ENCODE data around the gene CR1L. TPM values are rescaled to one million over a fixed set of nuclear protein-coding genes. Genes with fewer than 3 reads are reported as not detected.
A peak's percentile ranks its signal among the peaks of the same experiment; 100 is the strongest.
"Not testable (repeated sequence)": the region's sequence is repeated elsewhere in the genome, so short reads cannot be mapped to it uniquely, and the experiment has no call there.

CR1L gene
- 1 to 10 TPM in 2 of 4 donors, under 1 TPM in 2; 0.32 to 1.5 (median 1.1) TPM for polyA plus RNA-seq (ENCODE audit: insufficient read length in 4 of 4)

DNA sequence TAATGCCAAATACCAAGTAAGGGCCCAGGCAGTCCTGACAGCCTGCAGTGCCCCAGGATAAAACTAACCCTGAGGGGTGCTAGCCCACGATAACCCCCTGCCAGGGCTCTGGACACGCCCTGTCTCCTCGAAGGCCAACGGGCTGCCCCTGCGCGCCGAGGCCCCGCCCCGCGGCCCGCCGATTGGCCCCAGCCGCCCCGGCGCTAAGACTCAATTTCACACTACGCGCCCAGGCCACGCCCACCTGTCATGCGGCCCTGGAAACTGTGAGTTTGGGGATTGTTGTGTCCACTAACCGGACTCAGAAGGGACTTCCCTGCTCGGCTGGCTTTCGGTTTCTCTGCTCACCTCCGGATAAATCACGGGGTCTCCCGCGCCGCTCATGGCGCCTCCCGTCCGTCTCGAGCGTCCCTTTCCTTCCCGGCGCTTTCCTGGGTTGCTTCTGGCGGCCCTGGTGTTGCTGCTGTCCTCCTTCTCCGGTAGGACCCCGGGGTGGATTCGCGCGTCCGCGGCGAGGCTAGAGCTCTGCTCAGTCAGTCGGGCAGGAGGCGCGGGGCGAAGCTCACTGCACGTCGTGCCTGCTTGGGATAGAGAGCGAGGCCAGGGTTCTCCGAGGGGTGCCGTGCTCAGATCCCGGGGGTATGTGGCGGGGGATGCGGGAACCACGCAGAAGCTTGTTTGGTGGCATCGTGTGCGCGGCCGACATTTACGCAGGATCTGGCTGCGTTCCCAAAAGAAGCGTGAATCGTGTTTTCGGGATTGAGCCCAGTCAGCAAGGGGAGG lies at the start of gene CR1L:
CR1L (plus strand) TSS at position 282 of the 783 bp plus-strand sequence; CDS start at position 383, 101 bp downstream.
- peak; percentile 46 to 78 (median 56) for DNase-seq (ENCODE audit: low read depth in 4 of 4, low spot score in 2 of 4)

DNA sequence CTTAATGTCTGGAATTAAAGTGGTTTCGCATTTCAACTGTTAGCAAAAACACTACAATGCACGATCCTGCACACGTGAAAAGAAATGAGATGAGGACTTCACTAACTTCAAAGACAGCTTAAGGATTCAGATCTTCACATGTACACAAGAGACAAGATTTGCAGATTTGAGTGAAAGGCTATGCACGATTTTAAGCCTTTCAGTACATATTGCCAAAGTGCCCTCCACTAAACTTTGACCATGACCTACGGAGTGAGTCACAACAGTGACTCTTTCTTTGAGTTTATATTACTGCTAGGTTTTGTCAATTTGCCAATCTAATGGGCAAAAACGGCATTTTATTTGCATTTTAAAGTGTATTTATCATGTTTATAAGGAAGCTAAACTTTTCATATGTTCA lies 41.2 kb upstream of the CR1L start:
- DNase-seq (ENCODE audit: low read depth in 4 of 4, low spot score in 2 of 4): no peak

DNA sequence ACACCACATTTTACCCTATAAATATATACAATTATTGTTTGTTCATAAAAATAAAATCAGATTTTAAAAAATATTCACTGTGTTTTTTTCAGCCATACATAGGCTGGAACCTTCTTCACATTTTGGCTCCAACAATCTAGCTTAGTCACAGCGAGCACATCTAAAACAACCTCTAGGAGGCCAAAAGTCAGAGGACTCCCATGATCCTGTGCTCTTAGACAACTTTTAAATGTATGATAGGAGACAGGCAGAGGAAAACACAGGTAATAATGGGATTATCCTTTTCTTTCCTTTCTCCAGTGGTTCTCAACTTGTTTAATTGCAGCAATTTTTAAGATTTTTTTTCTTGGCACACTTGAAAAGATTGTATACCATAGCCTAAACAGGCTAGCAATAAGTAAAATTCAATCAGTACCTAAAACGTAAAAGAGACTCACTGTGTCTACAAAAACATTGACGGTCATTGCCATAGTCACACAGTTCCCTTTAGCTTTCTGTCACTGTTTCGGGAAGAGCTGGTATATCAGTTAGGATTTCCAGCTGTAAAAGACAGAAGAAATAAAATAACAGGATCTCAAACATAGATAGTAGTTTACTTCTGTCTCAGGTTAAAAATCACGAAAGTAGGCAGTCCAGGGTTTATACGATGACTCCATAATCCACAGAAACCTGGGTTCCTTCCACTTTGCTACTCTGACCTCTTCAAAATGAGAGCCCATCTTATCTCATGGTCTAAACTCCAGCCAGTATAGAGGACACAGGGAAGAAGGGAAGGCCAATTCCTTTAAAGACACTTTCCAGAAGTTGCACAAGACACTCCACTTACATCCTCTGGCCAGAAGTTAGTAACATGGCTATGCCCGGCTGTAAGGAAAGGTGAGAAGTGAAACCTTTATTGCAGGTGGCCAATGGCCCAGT lies 39.2 kb upstream of the CR1L start:
- DNase-seq (ENCODE audit: low read depth in 4 of 4, low spot score in 2 of 4): no peak

DNA sequence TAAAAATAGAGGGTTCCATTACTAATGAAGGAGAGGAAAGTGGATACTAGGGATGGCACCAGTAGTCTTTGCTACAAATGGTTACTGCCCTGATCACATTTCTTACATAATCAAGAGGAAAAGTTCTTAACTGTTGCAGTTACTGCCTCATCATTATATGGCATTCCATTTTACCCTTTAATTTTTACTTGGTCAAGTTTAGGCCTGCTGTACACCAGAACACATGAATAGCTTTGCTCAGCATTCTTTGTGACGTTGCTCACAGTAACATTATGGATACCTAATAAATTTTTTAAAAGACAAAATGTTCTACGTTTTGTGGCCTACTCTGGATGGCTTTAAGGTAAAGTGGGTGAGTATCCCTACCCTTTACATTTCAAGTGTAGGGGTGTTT lies 38.6 kb upstream of the CR1L start:
- no peak for DNase-seq (ENCODE audit: low read depth in 4 of 4, low spot score in 2 of 4)

DNA sequence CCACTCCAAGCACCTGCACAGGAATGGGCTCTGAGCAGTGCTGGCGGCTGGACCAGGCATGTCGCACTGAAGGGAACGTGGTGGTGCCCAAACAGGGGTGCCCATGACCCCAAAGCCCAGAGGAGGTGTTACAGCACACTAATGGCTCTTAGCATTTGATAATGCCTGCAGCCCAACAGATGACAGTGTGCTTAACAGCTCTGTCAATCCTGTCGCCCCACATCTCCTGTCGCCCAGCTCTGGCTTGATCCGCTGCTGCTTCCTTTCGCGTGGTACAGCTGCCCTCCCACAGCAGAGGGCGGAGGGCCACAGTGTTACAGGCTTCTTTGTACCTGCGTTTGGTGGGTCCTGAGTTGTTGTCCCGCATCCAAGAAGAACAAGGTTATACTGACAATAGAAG lies 32.2 kb upstream of the CR1L start:
- DNase-seq (ENCODE audit: low read depth in 4 of 4, low spot score in 2 of 4): no peak

DNA sequence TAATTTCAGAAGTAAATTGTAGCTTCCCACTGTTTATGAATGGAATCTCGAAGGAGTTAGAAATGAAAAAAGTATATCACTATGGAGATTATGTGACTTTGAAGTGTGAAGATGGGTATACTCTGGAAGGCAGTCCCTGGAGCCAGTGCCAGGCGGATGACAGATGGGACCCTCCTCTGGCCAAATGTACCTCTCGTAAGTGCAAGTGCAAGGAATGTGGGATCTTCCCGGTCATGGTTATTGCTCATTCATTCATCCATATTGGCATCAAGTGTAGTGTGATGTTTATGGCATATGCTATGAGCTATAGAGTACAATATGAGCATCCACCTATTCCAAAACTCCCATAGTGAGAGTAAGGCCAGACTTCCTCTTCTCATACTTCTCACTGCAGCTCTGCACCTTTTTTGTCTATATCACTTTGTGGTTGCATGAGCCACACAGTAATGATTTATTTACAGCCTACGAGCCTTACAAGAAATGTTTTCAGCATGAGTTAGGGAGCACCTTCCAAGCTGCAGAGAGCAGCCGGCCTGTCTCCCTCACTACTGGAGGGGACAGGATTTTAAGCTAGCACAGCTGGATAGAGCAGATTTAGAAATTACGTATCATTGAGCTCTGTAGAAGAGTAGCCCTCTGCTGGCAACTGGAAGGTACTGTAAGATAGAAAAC lies 24.9 kb upstream of the CR1L start:
- peak; percentile 19 to 53 (median 37) for DNase-seq (ENCODE audit: low read depth in 4 of 4, low spot score in 2 of 4)

DNA sequence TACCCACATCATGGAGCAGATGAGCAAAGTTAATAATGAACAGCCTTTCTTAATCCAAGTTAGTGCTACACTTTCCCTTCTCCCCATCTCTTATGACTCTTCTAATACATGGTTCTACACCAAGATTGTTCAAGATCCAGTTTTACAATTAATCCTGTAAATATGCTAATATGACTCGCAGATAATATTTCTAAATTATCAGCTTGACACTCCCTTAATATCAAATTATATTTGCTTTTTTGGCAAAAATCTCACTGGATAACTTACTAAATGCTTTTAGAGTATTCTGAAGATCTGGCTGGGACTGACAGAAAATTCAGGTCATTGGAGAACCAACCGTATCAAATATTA lies 24.4 kb upstream of the CR1L start:
- no peak for DNase-seq (ENCODE audit: low read depth in 4 of 4, low spot score in 2 of 4)

DNA sequence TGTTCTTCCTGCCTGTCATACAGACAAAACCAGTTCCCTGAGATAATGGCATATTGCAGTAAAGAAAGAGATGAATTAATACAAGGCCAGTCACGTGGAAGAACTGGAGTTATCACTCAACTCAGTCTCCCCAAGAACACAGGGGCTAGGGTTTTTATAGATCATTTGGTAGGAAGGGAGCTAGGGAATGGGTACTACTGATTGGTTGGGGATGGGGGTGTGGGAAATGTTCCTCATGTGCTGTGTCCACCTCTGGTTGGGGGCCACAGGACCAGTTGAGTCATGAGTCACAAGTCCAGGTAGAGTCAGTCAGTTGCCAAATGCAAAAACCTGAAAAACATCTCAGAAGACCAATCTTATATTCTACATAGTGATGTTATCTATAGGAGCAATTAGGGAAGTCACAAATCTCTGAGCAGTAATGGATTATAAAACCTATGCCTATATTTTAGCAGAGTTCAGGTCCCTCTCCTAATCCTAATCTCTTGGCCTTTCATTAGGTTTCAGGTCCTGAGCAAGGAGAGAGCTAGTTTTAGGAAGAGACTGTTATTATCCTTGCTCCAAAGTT lies 19.3 kb upstream of the CR1L start:
- DNase-seq (ENCODE audit: low read depth in 4 of 4, low spot score in 2 of 4): not testable (repeated sequence)

DNA sequence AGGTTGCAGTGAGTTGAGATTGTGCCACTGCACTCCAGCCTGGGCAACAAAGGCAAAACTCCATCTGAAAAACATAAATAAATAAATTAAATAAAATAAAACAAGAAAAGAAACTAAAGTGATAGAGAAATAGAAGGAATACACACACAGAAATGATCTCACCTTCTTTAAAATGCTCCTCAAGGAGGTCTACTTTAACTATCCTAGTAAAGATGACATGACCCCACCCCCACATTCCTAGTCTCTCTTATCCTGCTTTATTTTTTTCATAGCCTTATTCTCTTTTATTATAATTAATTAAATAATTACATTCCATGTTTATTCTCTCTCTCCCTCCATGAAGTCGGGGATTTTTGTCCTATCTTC lies 18.0 kb upstream of the CR1L start:
- no peak for DNase-seq (ENCODE audit: low read depth in 4 of 4, low spot score in 2 of 4)

DNA sequence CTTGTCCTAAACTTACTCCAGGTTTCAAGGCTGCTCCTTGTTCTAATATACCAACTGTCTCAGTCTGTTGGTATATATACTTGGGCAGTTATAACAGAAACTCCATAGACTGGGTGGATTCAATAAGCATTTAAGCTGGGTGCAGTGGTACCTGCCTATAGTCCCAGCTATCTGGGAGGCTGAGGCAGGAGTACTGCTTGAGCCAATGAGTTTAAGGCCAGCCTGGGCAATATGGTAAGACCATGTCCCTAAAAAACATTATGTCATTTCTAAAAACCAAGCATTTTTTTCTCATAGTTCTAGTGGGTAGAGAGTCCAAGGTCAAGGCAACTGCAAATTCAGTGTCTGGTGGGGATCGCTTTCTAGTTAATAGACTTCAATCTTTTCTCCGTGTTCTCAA lies 17.4 kb upstream of the CR1L start:
- DNase-seq (ENCODE audit: low read depth in 4 of 4, low spot score in 2 of 4): no peak

DNA sequence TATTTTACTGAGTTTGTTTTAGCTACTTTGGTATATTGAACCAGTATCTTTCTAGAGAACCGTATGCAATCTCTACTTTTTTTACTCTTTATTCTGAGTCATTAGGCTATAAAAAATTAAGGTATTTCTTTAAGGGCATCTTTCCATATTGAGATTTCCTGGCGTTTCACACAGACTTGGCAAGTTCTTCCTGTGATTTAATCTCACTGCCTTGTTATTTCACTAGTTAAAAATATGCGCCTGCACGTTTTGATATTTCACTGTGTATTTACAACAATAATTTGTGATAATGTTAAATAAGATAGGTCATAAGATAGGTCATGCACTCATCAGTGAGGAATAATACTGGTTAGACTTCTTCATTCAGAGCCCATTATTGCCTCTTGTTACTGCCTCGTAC lies 16.2 kb upstream of the CR1L start:
- DNase-seq (ENCODE audit: low read depth in 4 of 4, low spot score in 2 of 4): no peak

DNA sequence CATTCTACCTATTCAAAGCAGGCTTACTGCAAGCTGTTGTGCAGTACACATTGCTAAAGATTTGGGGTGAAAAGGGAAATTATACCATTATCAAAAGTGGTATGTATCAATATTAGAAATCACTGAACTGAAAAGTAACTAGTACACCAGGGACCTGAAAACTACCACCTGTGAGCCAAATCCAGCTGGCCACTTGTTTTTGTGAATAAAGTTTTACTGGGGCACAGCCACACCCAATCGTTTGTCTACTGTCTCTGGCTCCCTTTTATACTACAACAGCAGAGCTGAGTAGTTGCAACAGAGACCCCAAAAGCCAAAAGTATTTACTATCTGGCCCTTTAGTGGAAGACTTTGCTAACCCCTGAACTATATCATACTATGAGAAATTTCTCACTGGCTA lies 13.8 kb upstream of the CR1L start:
- no peak for DNase-seq (ENCODE audit: low read depth in 4 of 4, low spot score in 2 of 4)

DNA sequence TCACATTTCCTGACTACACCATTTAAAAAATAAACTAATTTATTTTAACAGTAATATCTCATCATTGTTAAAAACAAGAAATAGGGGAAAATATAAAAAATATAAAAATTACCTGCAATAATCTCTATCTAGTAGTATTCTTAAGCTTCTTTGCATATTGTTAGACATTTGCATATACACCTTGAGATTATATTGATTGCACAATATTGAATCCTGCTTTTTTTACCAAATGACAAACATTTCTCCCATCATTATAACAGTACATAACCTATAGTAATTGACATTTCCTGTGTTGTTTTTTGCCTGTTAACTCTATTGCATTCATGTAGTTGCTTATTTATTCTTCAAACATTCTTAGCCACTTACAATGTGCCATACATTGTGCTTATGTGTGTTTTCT lies 11.7 kb upstream of the CR1L start:
- no peak for DNase-seq (ENCODE audit: low read depth in 4 of 4, low spot score in 2 of 4)

DNA sequence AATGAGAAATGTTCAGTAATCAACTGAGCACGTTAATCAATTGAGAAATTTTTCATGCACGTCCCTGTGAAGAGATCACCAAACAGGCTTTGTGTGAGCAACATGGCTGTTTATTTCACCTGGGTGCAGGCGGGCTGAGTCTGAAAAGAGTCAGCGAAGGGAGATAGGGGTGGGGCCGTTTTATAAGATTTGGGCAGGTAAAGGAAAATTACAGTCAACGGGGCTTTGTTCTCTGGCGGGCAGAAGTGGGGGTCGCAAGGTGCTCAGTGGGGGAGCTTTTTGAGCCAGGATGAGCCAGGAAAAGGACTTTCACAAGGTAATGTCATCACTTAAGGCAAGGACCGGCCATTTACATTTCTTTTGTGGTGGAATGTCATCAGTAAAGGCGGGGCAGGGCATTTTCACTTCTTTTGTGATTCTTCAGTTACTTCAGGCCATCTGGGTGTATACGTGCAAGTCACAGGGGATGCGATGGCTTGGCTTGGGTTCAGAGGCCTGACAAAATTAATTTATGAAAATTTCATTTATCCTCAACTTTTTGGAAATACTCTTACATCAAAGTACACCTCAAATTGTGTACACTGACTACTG lies 11.1 kb upstream of the CR1L start:
- DNase-seq (ENCODE audit: low read depth in 4 of 4, low spot score in 2 of 4): not testable (repeated sequence)

DNA sequence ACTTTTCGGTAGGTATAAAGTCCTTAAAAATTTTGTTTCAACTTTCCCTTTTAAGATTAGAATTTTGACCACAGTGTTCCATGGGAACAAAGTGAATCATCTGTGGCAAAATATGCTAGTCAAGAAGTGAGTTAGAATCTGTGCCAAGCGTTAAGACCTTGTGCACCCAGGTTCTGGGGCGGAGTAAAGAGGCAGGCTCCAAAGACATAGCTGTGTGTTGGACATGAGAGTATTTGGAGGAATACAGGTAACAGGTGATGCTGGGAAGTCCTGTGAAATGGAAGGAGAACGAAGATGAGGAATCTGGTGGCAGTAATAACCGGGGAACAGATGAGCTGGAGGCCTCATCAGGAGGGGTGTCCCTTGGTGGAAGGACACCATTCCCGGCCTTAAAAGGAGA lies 10.6 kb upstream of the CR1L start:
- DNase-seq (ENCODE audit: low read depth in 4 of 4, low spot score in 2 of 4): not testable (repeated sequence)

DNA sequence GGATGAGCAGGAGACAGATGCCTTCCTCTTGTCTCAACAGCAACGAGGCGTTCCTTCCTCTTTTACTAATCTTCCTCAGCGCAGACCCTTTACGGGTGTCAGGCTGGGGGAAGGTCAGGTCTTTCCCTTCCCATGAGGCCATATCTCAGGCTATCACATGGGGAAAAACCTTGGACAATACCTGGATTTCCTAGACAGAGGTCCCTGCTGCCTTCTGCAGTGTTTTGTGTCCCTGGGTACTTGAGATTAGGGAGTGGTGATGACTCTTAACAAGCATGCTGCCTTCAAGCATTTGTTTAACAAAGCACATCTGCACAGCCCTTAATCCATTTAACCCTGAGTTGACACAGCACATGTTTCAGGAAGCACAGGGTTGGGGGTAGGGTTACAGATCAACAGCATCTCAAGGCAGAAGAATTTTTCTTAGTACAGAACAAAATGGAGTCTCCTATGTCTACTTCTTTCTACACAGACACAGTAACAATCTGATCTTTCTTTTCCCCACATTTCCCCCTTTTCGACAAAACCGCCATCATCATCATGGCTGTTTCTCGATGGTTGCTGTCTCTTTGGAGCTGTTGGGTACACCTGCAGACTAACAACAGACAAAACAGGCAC lies 9.3 kb upstream of the CR1L start:
- DNase-seq (ENCODE audit: low read depth in 4 of 4, low spot score in 2 of 4): not testable (repeated sequence)

DNA sequence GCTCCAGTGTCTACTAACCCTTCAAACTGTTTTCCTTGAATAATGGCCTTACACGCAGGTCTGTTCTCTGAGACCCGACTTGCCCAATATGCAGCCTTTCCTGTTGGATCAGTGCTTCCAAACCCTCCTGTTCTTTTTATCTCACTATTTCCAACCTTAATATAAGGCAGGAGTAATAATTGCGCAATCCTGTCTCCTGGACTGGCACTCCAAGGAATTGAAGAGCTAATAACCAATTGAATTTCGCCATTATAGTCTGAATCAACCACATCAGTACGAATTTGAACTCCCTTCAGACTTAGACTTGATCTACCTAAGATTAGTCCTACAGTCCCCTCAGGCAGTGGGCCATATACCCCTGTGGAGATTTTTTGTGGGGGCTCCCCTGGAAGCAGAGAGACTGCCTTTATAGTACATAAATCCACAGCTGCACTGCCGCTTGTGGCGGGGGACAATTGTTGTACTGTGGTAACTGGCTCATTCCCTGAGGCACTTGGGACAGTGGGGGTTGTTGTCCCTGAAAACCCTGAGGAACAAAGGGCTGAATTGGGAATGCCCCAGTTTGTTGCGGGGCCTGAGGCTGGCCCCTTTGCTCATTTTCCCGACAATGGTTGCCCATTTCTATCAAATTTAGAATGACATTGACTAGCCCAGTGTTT lies 6.3 kb upstream of the CR1L start:
- DNase-seq (ENCODE audit: low read depth in 4 of 4, low spot score in 2 of 4): not testable (repeated sequence)

DNA sequence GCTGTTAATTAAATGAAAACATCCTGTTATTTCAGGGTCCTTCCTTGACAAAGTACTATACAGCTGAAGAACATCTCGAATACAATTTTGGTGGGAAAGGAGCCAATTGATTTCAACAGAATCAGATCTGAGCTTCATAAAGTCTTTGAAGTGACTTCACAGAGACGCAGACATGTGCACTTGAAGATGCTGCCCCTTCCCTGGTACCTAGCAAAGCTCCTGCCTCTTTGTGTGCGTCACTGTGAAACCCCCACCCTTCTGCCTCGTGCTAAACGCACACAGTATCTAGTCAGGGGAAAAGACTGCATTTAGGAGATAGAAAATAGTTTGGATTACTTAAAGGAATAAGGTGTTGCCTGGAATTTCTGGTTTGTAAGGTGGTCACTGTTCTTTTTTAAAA lies 5.6 kb upstream of the CR1L start:
- DNase-seq (ENCODE audit: low read depth in 4 of 4, low spot score in 2 of 4): not testable (repeated sequence)

DNA sequence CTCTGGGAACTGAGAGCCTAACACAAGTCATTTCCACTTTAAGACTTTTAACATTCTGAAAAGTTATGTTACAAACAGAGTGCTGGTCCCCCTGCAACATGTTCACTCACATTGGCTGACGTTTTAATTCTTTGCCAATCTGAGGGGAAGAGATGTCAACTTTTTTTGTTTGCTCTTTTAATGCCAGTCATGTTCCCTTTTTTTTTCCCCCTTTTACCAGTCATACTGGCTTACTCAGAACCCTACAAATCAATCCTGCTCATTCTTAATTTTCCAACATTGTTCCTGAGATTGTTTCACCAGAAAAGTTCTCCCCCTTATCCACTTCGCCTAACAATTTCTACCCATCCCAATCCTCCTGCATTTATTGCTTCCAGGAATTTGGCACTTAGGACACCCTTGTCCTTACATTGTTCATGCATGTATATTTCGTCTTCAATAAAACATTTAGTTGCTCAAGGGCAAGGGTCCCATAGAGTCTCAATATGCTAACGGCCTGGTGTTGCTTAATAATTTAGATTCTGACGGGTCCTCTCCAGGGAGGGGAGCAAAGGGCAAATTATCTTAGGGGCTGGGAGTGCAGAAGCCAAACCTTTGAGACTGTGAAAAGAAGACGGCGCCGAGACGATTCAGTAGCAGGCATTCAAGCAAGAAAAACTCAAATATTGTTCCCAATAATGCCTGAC lies 624 bp upstream of the CR1L start:
- DNase-seq (ENCODE audit: low read depth in 4 of 4, low spot score in 2 of 4): no peak
